ENCODE data around the gene ELOVL6. TPM values are rescaled to one million over a fixed set of nuclear protein-coding genes. Genes with fewer than 3 reads are reported as not detected.

Gene ELOVL6
- polyA plus RNA-seq, 1 donor from 2014 or later, result 21.3 TPM

- Histone ChIP-seq H4K20me1 (ENCODE audit: insufficient read depth) (no peaks in the 10 kb centered on the region), H3K27ac (ENCODE audit: low read length) (no peak overlapping the region), H3K27me3 (ENCODE audit: insufficient read depth, low read depth, low read length) (no peaks in the 10 kb centered on the region), H3K9me3 (ENCODE audit: low read length) (no peaks in the 10 kb centered on the region), H3K4me3 (ENCODE audit: low read length) (no peak overlapping the region), H3K9ac (ENCODE audit: low read length) (no peak overlapping the region), H3K79me2 (replicated peaks; ENCODE audit: insufficient read depth, low read length) (no peaks in the 10 kb centered on the region), H2AFZ (ENCODE audit: low read depth, low read length) (no peak overlapping the region), H3K36me3 (ENCODE audit: insufficient read depth, low read length) (no peaks in the 10 kb centered on the region), H3K4me2 (ENCODE audit: low read length) (no peak overlapping the region), H3F3A (ENCODE audit: insufficient read depth, low read length, poor library complexity, severe bottlenecking) (no peaks in the 10 kb centered on the region), H3K9me2 (ENCODE audit: insufficient read depth, low read length) (no peaks in the 10 kb centered on the region)
- TF ChIP-seq TAF1 (IDR thresholded peaks at IDR 0.05; ENCODE audit: low read depth) (no peak), POLR2AphosphoS5 (IDR thresholded peaks at IDR 0.05) (no peak), RAD21 (conservative IDR thresholded peaks at IDR 0.05) (no peak)
Observed at GRCh38 chr4:110002326-110002725, 196.1 kb downstream of the ELOVL6 start.

- H3K4me3 ChIP-seq (ENCODE audit: low read length), result no peak overlapping the region
- TF ChIP-seq POLR2AphosphoS5 (IDR thresholded peaks at IDR 0.05) (no peak), EP300 (conservative IDR thresholded peaks at IDR 0.05; ENCODE audit: poor library complexity, severe bottlenecking) (no peak), TAF1 (IDR thresholded peaks at IDR 0.05; ENCODE audit: low read depth) (no peak), RAD21 (conservative IDR thresholded peaks at IDR 0.05) (no peak), EZH2 (IDR thresholded peaks at IDR 0.05; ENCODE audit: borderline replicate concordance, insufficient read depth, low read length, poor library complexity, severe bottlenecking) (no peak), SMC3 (conservative IDR thresholded peaks at IDR 0.05; ENCODE audit: poor library complexity) (no peak), MXI1 (conservative IDR thresholded peaks at IDR 0.05; ENCODE audit: poor library complexity, severe bottlenecking) (no peak), CTCF (IDR thresholded peaks at IDR 0.05; ENCODE audit: poor library complexity, severe bottlenecking) (no peak), REST (IDR thresholded peaks at IDR 0.05; ENCODE audit: borderline replicate concordance) (no peak)
Observed at GRCh38 chr4:109999585-109999912, 198.9 kb downstream of the ELOVL6 start.

More at GRCh38 chr4:109999585-109999912, 198.9 kb downstream of the ELOVL6 start:
- H3K27me3 ChIP-seq (ENCODE audit: insufficient read depth, low read depth, low read length), result no peaks in the 10 kb centered on the region
- no peak overlapping the region for H3K9ac ChIP-seq (ENCODE audit: low read length)
- no peaks in the 10 kb centered on the region for H3K36me3 ChIP-seq (ENCODE audit: insufficient read depth, low read length)
- no peaks in the 10 kb centered on the region for H3K79me2 ChIP-seq (replicated peaks; ENCODE audit: insufficient read depth, low read length)
- H3K9me2 ChIP-seq (ENCODE audit: insufficient read depth, low read length), result no peaks in the 10 kb centered on the region
- no peak overlapping the region for H2AFZ ChIP-seq (ENCODE audit: low read depth, low read length)
- no peaks in the 10 kb centered on the region for H3F3A ChIP-seq (ENCODE audit: insufficient read depth, low read length, poor library complexity, severe bottlenecking)
- H3K4me2 ChIP-seq (ENCODE audit: low read length), result no peak overlapping the region
- H3K27ac ChIP-seq (ENCODE audit: low read length), result no peak overlapping the region
- H4K20me1 ChIP-seq (ENCODE audit: insufficient read depth), result no peaks in the 10 kb centered on the region
- no peaks in the 10 kb centered on the region for H3K9me3 ChIP-seq (ENCODE audit: low read length)
